ENCODE measurements around the gene PKMYT1.

DNA sequence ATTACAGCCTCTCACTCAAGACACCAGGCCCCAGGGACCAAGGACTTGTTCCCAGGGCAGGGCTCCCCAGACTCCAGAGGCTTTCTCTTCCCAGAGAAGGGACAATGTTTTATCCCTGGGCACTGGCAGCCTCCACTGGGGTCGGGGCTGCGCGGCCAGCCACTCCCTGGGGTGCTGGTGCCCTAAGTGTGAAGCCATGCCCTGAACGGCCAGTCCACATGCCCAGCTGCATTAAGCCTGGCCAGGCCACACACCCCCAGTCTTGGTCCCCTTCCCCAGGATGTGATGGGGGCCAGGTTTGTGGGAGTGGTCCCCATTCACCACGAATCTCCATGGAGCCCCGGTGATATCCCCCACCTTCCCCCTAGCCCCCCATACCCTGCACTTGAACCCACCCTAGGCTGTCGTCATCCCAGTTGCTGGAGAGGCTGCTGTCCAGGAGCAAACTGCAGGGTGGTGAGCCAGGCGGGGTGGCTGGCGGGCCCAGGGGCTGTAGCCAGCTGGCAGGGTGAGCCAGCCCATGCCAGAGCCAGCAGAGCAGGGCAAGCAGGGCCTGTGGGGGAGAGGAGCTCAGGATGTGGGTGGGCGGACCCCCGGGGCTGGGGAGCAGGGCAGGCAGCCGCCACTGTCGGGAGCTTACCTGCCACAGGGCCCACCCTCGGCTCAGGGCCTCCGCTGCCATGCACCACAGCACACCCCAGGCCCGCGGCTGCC is 6.5 kb downstream of the PKMYT1 start:
- TF ChIP-seq CTCF (IDR thresholded peaks at IDR 0.05) (no peak), EP300 (IDR thresholded peaks at IDR 0.05) (no peak), POLR2A (IDR thresholded peaks at IDR 0.05) (no peak), POLR2AphosphoS5 (IDR thresholded peaks at IDR 0.05) (no peak)

Measured in gastroesophageal sphincter (tissue), 3 donors.